A549 (cell line): Measurements from ENCODE around the gene MAD1L1. TPM values are rescaled to one million over a fixed set of nuclear protein-coding genes. Genes with fewer than 3 reads are reported as not detected.
"Not testable (repeated sequence)": the region's sequence is repeated elsewhere in the genome, so short reads cannot be mapped to it uniquely, and the experiment has no call there.

Experiments used
- ATAC-seq, 2 experiments: fragments of 200-7000 bp in 1 of 2; fragments of >200 bp in 1 of 2; cut with Nextera tagmentation in 1 of 2; cut with Tn5 transposase in 1 of 2; 3 replicates each; pipeline versions ENCODE4 v1.8.0 to v1.9.1; 2018 to 2020; ENCODE audit warnings: mild to moderate bottlenecking in 1 of 2, moderate library complexity in 1 of 2
- CTCF ChIA-PET: fragments of 300-600 bp; sonication (Branson Sonifier 250); formaldehyde crosslinking; extraction: SDS; loops from one replicate; lab custom pipeline; 2021; ENCODE audit warnings: antibody characterized with exemption, inconsistent platforms; lab: Yijun Ruan, JAX
- POLR2A ChIA-PET: fragments of 350-600 bp; formaldehyde crosslinking; extraction: SDS; loops from one replicate; lab custom pipeline; 2021; ENCODE audit warnings: antibody characterized with exemption, inconsistent platforms; lab: Yijun Ruan, JAX
- DNase-seq, 2 experiments: peaks; one replicate each; pipeline versions ENCODE4 v3.0.0 to v3.0.0-alpha.2; 2011 to 2016; ENCODE audit warnings: low read depth in 1 of 2, low spot score in 1 of 2
- FAIRE-seq: peaks from 2 replicates; lab custom pipeline; 2011; peaks lifted over from hg19 to GRCh38; lab: Jason Lieb, UNC
- H3K27ac ChIP-seq, 2 experiments: fragments of >200 bp; sonication (Bioruptor Twin); formaldehyde crosslinking; 3 replicates each; pipeline ENCODE4 v1.5.1; 2016 to 2017
- H3K4me1 ChIP-seq: fragments of >200 bp; sonication (Bioruptor Twin); formaldehyde crosslinking; 3 replicates; pipeline ENCODE4 v1.6.1; 2016
- H3K4me2 ChIP-seq: fragments of >200 bp; sonication (Bioruptor Twin); formaldehyde crosslinking; 3 replicates; pipeline ENCODE4 v1.6.1; 2016
- H3K4me3 ChIP-seq: fragments of >200 bp; sonication (Bioruptor Twin); formaldehyde crosslinking; 3 replicates; pipeline ENCODE4 v1.5.1; 2016
- H3K9me3 ChIP-seq: fragments of >200 bp; sonication (Bioruptor Twin); formaldehyde crosslinking; 3 replicates; pipeline ENCODE4 v1.6.1; 2016
- BCL3 ChIP-seq: fragments of >200 bp; sonication (Bioruptor Twin); formaldehyde crosslinking; IDR thresholded peaks from 3 replicates; pipeline ENCODE4 v1.6.1; 2016
- BHLHE40 ChIP-seq: IDR thresholded peaks from 2 replicates; pipeline ENCODE4 v1.6.1; 2012; ENCODE audit warnings: low read depth, low read length, inconsistent platforms
- CHD4 ChIP-seq: fragments of 200-600 bp; sonication (generic); IDR thresholded peaks from 2 replicates; pipeline ENCODE4 v1.6.1; 2016; ENCODE audit warnings: antibody characterized with exemption, mild to moderate bottlenecking, borderline replicate concordance
- FOSB ChIP-seq: fragments of 250-450 bp; sonication (Bioruptor Pico); IDR thresholded peaks from 2 replicates; pipeline ENCODE4 v1.5.0; 2020; ENCODE audit warnings: mild to moderate bottlenecking, moderate library complexity
- FOXS1 ChIP-seq: fragments of 250-450 bp; sonication (Bioruptor Pico); IDR thresholded peaks from 2 replicates; pipeline ENCODE4 v1.5.0; 2020; ENCODE audit warnings: mild to moderate bottlenecking, moderate library complexity
- GATA3 ChIP-seq: IDR thresholded peaks from 2 replicates; pipeline ENCODE4 v1.6.1; 2012; ENCODE audit warnings: borderline replicate concordance
- HES2 ChIP-seq: fragments of >200 bp; sonication (Bioruptor Twin); formaldehyde crosslinking; IDR thresholded peaks from 2 replicates; pipeline ENCODE4 v1.6.1; 2016
- HEYL ChIP-seq: fragments of 250-450 bp; sonication (Bioruptor Pico); IDR thresholded peaks from 2 replicates; pipeline ENCODE4 v1.8.0; 2021; ENCODE audit warnings: mild to moderate bottlenecking, moderate library complexity
- JUN ChIP-seq, 2 experiments: fragments of >200 bp; sonication (Bioruptor Twin); formaldehyde crosslinking; IDR thresholded peaks; 2 replicates in 1 of 2; 3 replicates in 1 of 2; pipeline ENCODE4 v1.6.1; 2016 to 2017
- JUNB ChIP-seq: fragments of >200 bp; sonication (Bioruptor Twin); formaldehyde crosslinking; IDR thresholded peaks from 2 replicates; pipeline ENCODE4 v1.6.1; 2016
- KDM5A ChIP-seq: fragments of 200-600 bp; sonication (generic); IDR thresholded peaks from 2 replicates; pipeline ENCODE4 v1.6.1; 2016; ENCODE audit warnings: antibody characterized with exemption, mild to moderate bottlenecking
- MAX ChIP-seq: IDR thresholded peaks from 2 replicates; pipeline ENCODE4 v1.6.1; 2012
- NR3C1 ChIP-seq: fragments of >200 bp; sonication (Bioruptor Twin); formaldehyde crosslinking; IDR thresholded peaks from 3 replicates; pipeline ENCODE4 v1.6.1; 2017
- RFX5 ChIP-seq: fragments of 450-650 bp; IDR thresholded peaks from 2 replicates; pipeline ENCODE4 v1.7.1; 2014; ENCODE audit warnings: antibody characterized with exemption, mild to moderate bottlenecking, moderate library complexity
- TFCP2L1 ChIP-seq: fragments of 250-450 bp; sonication (Bioruptor Pico); IDR thresholded peaks from 2 replicates; pipeline ENCODE4 v1.5.0; 2021; ENCODE audit warnings: mild to moderate bottlenecking
- ZFP36 ChIP-seq: fragments of 450-650 bp; IDR thresholded peaks from 2 replicates; pipeline ENCODE4 v1.6.1; 2014; ENCODE audit warnings: borderline replicate concordance; ENCODE audit not compliant: partially characterized antibody
- WGBS: methylation state at CpG from one replicate; pipeline ENCODE4 v1.1.6; 2017; ENCODE audit errors: missing lambda C conversion rate; 5-methylcytosine and 5-hydroxymethylcytosine counted together
- polyA plus RNA-seq, 4 experiments: library from polyadenylated mRNA; depleted of rRNA in 3 of 4; stranded (reverse); fragments of >200 nt; fragmentation: RNase III in 1 of 4; extraction: RNeasy Plus Mini Kit Qiagen cat#74134 plus additional on column Dnase treatment in 1 of 4; gene quantifications; 2 replicates in 3 of 4; 3 replicates in 1 of 4; pipeline ENCODE4 v1.2.3, GENCODE V29; 2011 to 2017
- TF ChIP-seq, protein P1 (sequence below): fragments of >200 bp; sonication (Bioruptor Twin); formaldehyde crosslinking; IDR thresholded peaks from 3 replicates; pipeline ENCODE4 v1.5.1; 2016
- TF ChIP-seq, protein P2 (sequence below): IDR thresholded peaks from 2 replicates; pipeline ENCODE4 v1.6.1; 2012; ENCODE audit warnings: low read depth, borderline replicate concordance

The MAD1L1 gene
- polyA plus RNA-seq, 2 of the 4 experiments (the other 2 are of a cell fraction): 13.6 to 16.6 TPM

GRCh38 chr7:1971946-1972654 lies 260.6 kb downstream of the MAD1L1 start:
- TF ChIP-seq FOSB (CRISPR knock-in tag): no peak
- no peak for TF ChIP-seq RFX5
- TF ChIP-seq, protein P1, sequence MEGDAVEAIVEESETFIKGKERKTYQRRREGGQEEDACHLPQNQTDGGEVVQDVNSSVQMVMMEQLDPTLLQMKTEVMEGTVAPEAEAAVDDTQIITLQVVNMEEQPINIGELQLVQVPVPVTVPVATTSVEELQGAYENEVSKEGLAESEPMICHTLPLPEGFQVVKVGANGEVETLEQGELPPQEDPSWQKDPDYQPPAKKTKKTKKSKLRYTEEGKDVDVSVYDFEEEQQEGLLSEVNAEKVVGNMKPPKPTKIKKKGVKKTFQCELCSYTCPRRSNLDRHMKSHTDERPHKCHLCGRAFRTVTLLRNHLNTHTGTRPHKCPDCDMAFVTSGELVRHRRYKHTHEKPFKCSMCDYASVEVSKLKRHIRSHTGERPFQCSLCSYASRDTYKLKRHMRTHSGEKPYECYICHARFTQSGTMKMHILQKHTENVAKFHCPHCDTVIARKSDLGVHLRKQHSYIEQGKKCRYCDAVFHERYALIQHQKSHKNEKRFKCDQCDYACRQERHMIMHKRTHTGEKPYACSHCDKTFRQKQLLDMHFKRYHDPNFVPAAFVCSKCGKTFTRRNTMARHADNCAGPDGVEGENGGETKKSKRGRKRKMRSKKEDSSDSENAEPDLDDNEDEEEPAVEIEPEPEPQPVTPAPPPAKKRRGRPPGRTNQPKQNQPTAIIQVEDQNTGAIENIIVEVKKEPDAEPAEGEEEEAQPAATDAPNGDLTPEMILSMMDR: no peak
- no peak for TF ChIP-seq BHLHE40
- TF ChIP-seq ZFP36: no peak
- TF ChIP-seq JUN (IDR thresholded peaks at IDR 0.05): no peak
- TF ChIP-seq JUNB: no peak
- TF ChIP-seq TFCP2L1 (CRISPR knock-in tag): no peak
- no peak for TF ChIP-seq BCL3
- no peak for TF ChIP-seq GATA3
- no peak for TF ChIP-seq HEYL (CRISPR knock-in tag)
- no peak for TF ChIP-seq FOXS1 (CRISPR knock-in tag)
- TF ChIP-seq CHD4: no peak
- TF ChIP-seq NR3C1: no peak
- FAIRE-seq: no peak
- no peak for DNase-seq
- H3K4me1 ChIP-seq: no peaks in the 10 kb centered on the region
- H3K4me2 ChIP-seq: no peak overlapping the region
- H3K4me3 ChIP-seq: no peak overlapping the region
- no peak overlapping the region for H3K27ac ChIP-seq
- ATAC-seq: no peak
- no peaks in the 10 kb centered on the region for H3K9me3 ChIP-seq
- WGBS: 89% methylated on average over 15 of the region's 15 CpGs
- ChIA-PET CTCF (no interaction called here), POLR2A (no interaction called here)

DNA sequence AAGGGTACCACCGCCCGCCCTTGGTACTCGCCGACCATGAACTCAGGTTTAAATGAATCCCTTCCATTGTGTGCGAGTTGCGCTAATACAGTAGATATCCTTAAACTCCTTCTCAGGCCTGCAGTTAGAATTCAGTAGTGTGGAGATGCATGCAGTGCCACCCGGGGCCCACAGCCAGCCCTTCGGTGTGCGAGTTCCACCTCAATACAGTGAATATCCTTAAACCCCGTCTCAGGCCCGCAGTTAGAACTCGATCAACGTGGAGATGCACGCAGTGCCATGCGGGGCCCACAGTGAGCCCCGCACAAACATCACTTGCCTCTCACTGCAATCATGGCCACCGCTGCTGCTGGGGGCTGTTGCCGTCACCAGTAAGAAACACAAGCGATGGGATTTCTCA lies 261.9 kb downstream of the MAD1L1 start:
- Histone ChIP-seq H3K27ac (no peak overlapping the region), H3K4me3 (no peak overlapping the region), H3K4me2 (no peak overlapping the region), H3K4me1 (no peaks in the 10 kb centered on the region)
- ChIA-PET POLR2A (no interaction called here), CTCF (no interaction called here)
- WGBS: 96% methylated on average over 19 of the region's 19 CpGs
- TF ChIP-seq MAX (no peak), TFCP2L1 (CRISPR knock-in tag) (no peak), KDM5A (no peak), HES2 (no peak), BHLHE40 (no peak)
- TF ChIP-seq, protein P2, sequence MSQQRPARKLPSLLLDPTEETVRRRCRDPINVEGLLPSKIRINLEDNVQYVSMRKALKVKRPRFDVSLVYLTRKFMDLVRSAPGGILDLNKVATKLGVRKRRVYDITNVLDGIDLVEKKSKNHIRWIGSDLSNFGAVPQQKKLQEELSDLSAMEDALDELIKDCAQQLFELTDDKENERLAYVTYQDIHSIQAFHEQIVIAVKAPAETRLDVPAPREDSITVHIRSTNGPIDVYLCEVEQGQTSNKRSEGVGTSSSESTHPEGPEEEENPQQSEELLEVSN: no peak
- TF ChIP-seq, all 56 proteins: peak for 0
- DNase-seq: no peak
- no peak for FAIRE-seq
- no peak for ATAC-seq
- H3K9me3 ChIP-seq: no peaks in the 10 kb centered on the region

- 92% methylated on average over 10 of the region's 10 CpGs for WGBS
- H3K27ac ChIP-seq, H3K4me1 ChIP-seq, ATAC-seq, POLR2A ChIA-PET, DNase-seq, H3K4me3 ChIP-seq, FAIRE-seq, H3K9me3 ChIP-seq, H3K4me2 ChIP-seq: not testable (repeated sequence)
- CTCF ChIA-PET: interaction anchor here (1.5 kb wide), 1 partner anchor 12 kb away, joined by 3 read pairs; no protein-coding TSS in a partner anchor
Measured at GRCh38 chr7:1970285-1970660, 262.5 kb downstream of the MAD1L1 start.
